Measurements from ENCODE around the gene KRTDAP.

The KRTDAP gene, protein sequence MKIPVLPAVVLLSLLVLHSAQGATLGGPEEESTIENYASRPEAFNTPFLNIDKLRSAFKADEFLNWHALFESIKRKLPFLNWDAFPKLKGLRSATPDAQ

DNA sequence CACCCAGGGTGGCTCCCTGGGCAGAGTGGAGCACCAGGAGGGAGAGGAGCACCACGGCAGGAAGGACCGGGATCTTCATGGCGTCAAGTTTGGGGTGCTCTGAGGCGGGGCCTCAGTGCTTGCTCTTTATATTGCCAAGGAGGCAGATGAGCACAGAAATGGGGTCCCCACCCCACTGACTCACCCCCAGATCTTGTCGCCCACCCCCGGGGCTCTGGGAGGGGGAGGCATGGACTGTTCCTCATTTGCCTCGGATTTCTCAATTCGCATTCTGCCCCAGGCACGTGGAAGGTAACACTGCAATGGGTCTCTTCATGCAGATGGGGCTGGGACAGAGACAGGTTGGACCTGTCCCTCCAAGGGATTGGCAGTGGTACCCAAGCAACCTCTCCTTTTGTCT is at the start of gene KRTDAP:
Gene KRTDAP (minus strand): TSS at position 101 of the 400 bp plus-strand sequence. CDS start 22 bp downstream, at position 79.
- DNase-seq (ENCODE audit: low read depth): no peak

DNA sequence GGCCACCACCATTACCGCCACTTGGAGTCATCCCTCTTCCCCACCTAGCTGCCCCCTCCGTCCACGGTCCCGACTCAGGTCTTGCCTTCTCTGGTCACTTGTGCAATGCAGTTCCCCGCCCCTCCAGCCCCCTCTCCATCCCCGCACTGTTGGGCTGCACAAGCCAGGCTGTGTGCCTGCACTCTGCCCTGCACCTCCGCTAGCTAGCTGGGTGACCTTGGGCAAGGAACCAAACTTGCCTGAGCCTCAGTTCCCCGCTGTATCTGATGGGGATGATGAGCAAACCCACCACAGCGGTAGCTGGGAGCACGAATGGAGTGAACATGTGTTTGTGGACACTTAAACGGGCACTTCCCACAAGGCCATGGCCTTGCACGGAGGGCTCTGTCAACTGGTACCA is 49.6 kb upstream of the KRTDAP start:
- DNase-seq (ENCODE audit: low read depth): no peak

DNA sequence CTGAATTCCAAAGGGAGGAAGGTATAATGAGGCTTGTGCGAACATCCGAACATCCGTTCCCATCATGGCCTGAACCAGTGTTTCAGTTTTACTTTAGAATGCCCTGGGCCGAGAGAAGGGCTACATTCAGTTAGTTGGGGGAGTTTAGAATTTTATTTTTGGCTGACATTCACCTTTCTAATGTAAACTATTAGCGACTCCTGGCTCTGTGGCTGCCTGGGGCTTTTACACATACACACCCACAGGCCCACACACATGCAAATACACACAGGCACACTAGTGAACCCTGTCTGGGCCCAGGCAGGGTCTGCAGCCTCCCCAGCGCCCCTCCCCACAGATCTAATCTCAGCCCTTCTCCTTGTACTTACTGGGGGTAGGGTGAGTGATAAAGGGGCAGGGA is 49.0 kb upstream of the KRTDAP start:
- DNase-seq (ENCODE audit: low read depth): no peak

DNA sequence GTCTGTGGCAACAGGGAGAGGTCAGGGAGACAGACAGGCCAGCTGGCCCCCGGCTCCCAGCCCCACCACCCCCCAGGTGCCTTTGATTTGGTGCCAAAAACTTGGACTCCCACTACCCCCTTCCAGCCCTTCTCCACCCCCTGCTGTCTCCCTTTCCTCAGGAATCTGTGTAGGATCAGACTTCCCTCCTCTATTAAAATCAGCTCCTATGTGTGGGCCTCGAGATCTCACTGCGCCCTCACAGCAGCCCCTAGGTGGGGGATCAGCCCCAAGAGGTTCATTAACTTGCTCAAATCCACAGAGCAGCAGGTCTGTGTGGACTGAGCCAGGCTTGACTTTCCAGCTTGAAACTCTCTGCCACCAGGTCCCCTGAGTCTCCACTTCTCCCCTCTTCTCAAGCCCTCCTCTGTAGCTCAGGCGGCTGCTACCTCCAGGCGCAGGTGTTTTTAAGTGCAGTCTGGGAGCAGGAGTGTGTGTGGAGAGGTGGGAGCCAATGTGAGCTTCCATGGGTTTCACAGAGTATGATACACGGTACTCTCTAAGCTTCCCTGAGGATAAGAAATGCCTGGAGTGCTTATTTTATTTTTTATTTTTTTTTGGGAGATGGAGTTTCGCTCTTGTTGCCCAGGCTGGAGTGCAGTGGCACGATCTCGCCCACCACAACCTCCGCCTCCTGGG is 44.7 kb upstream of the KRTDAP start:
- no peak for DNase-seq (ENCODE audit: low read depth)

DNA sequence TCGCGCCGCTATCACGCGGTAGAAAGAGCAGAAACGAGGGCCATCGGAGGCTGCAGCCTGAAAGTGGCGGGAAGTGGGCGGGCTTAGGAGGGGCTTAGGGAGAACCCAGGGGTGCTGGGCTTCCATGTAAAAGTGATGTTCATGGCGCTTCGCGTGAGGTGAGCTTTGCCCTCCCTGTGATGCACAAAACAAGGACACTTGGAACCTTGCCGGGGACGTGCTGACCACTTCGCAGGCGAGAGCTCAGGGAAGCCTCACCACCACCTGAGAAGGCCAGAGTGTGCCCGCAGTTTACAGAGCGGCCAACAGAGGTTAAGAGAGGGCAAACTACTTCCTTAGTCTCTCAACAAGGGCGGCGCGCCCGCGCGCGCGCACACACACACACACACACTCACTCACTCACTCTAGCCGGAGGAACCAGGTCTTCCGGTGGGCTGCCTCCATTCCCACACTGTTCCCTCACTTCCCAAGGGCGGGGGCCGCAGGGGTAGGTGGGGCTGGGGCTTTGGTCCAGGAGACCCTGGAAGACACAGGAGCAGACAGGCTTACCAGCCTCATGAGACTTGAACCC is 43.6 kb upstream of the KRTDAP start:
- peak; percentile 30 for DNase-seq (ENCODE audit: low read depth)

DNA sequence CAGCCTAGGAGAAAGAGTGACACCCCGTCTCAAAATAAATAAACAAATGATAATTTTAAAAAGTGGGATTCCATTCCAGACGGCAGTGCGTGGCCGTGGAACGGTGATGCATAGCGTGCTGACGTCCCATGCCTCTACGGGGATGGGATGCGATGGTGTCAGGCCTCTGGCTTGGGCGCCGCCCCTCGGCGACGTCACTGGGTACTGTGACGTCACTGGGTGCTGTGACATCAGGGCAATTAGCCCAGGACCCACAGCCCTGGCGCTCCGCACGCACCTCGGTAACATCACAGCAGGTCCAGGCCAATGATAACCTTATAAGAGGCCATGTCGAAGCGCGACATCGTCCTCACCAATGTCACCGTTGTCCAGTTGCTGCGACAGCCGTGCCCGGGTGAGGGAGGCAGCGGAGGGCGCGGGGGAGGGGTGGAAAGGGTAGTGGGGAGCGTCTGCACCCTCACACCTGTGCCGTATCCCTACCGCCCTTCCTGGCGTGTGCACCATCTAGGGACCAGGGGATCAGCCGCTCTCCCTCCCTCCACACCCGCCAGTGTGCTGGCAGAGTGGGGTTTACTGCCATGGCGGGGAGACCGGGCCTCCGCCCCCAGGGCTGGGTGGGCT is 43.0 kb upstream of the KRTDAP start, which contains the start of gene GAPDHS:
Gene GAPDHS (plus strand): TSS at position 256 of the 621 bp plus-strand sequence. CDS start 72 bp downstream, at position 328.
- DNase-seq (ENCODE audit: low read depth): no peak

DNA sequence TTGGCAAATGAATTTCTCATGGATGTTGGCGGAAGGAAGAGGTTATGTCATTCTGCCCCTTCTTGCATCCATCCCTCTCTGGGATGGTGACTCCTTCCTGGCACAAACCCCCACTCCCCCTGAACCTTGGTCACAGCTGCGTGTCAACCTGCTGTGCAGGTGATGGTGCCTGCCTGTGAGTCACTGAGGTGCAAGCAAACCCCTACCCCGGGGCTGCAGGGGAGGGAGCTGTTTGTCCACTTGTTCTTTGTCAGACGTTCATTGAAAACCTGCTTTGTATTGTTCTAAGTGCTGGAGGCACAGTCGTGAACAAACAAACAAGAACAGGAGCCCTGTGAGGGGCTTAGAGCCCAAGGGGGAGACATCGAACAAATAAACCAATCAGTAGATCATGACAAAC is 41.0 kb upstream of the KRTDAP start:
- no peak for DNase-seq (ENCODE audit: low read depth)

DNA sequence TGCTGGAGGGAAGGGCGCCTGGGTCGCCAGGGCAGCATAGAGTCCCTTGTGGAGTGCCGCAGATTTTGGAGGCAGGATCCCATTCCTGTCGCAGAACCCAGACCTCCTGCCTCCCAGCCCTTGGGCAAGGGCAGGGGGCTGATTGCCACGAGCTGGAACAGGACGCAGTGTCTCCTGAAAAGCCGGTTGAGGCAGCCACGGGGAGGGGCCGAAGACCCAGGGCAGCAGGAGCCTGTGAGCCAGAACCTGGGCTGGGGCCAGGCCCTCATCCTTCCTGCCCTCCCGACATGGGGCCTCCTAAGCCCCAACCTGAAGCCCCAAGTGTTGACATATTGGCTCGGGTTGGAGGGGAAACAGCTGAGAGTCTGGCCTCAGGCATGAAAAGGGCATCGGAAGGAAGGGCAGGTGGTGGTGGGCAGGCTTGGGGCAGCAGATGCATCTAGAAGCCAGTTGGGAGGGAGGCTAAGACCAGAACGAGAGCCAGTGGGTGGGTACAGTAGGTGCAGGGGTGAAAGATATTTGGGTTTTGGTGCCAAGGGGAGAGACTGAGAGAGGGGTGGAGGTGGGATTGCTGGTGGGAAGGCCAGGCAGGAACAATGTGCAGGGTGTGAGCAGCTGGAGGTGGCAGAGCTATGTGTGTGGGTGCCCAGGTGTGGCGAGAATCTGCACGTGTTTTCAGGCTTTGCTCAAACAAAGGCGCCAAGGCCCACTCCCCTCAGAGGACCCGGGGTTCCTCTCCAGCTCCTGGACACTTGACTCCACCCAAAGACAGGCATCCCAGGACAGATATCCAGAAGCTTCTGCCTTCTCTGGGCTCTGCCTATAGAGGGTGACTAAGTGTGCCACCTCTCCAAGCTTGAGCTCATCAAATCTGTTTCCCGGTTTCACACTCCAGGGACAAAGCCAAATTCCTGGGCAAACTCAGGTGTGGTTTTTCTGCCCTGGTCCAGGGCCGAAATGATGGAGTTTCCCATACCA is 39.3 kb upstream of the KRTDAP start:
- no peak for DNase-seq (ENCODE audit: low read depth)

DNA sequence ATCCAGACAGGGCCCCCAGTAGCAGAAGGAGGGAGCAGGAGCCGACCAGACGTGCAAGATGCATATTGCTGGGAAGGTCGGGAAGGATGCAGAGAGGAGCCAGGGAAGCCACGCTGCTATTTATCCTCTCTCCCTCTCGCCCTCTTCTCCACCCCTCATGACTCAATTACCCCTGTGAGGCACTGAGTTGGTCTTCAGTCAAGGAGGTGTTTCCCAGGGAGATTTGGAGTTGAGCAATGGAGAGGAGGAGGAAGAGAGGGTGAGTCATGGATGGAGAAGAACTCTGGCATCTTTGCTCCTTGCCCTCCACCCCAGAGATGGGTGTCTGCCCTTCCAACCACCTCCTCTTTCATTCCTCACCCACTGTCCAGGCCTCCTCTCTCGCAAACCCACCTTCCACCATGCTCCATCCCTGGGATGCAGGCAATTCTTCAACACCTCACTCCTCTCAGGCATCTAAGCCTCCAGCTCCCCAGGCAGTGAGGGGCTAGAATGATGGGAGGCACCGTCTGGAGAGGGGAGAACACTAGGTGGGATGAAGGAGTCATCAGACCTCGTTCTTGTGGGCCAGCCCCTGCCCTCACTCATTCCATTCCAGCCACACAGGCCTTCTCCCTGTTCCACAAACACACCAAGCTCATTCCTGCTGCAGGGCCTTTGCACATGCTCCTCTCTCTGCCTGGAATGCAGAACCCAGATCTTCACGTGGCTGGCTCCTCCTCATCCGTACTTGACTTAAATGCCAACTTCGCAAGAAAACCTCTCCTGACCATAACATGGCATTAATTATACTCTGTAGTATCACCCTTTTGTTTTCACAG is 38.2 kb upstream of the KRTDAP start, which contains the start of gene SBSN:
Gene SBSN (minus strand): TSS at position 94 of the 821 bp plus-strand sequence. CDS start 30 bp downstream, at position 64.
- peak; percentile 55 for DNase-seq (ENCODE audit: low read depth)

DNA sequence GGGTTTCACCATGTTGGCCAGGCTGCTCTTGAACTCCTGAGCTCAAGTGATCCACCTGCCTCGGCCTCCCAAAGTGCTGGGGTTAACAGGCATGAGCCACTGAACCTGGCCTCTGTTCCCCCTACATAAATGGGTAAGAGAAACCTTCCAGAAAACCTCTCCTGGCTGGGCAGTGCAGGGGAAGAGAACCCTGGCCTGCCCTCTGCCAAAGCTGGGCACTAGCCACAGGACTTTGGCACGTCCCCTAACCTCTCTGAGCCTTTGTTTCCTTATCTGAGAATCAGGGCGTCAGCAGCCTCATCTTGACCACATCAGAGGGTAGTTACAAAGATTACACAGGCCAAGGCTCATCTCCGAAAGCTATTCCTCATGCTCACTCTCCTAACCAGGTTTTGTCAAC is 35.6 kb upstream of the KRTDAP start:
- no peak for DNase-seq (ENCODE audit: low read depth)

DNA sequence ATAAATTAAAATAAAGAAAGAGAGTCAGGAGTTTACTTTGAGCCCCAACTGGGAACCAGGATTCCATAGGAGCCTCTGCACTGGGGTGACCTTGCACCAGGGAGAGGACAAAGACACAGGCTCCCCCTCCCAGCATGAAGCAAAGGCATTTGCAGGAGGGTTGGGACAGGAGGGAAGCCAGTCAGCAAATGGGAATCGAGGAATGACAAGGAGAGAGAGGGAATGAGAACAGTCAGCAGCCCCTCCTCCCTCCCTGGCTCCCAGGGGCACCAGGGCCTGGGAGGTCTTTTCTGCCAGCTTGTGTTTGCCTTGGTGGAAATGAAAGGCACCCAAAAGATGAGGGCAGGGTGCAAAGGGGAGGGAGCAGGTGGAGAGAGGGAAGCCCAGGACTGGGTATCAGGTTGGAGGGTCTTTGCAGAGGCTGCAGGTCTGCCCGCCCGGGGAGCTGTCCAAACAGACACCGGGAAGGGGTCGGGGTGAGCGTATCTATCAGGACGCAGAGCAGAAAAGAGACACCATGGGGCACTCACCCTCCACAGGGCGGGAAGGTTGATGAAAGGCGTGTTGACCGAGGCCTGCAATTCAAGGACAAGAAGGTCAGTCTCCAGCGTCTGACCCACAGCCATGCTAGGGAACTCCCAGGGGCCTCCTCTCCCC is 34.0 kb upstream of the KRTDAP start:
- no peak for DNase-seq (ENCODE audit: low read depth)

DNA sequence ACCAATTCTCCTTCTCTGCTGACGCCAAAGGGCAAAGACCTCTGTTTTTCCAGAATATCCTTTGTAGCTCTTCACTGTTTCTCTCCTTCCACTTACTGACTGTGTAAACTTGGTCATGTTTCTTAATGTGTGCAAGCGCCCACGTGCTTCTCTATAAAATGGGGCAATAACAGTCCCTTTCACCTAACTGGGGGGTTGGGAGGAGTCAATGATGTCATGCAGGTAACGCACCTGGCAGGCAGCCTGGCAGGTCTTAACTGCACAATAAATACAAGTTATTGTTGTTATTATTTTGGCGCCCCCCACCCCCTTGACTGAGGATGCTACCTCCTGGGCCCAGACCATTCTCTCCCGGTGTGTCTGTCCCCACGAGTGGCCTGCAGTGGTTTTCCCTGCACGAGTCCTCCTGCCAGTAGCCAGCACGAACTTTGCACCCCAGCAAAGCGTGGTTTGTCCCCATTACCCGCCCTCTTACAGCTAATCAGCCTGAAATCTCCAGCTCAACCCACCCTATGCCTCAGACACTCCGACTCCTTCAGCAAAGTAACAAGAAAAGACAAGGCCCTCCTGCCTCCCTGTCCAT is 32.6 kb upstream of the KRTDAP start:
- DNase-seq (ENCODE audit: low read depth): no peak

DNA sequence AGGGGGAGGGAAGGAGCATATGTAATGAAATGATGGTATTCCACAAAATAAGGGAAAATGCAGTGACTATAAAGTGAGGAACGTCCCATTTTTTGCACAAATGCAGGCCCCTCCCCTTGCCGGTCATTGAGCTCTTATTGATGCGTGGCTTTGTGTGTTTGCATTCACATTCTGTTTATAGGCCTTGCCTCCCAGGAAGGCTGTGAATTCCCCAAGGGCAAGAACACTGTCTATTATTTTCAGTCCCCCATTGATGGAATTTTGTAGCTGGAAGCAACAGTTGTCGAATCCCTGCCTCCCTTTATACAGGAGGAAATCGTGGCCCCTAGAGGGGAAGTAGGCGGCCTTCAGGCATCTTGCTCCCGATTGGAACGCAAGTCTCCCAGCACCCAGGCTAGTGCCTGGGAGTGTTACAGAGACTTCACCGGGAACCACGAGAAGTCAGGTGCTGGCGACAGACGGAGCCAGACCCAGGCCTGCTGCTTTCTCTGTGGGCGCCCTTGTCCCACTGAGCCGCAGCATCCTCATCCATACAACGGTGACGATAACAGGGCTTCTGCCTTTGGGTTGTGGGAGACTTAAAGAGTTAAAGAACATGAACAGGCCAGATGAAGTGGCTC is 31.0 kb upstream of the KRTDAP start:
- DNase-seq (ENCODE audit: low read depth): no peak

DNA sequence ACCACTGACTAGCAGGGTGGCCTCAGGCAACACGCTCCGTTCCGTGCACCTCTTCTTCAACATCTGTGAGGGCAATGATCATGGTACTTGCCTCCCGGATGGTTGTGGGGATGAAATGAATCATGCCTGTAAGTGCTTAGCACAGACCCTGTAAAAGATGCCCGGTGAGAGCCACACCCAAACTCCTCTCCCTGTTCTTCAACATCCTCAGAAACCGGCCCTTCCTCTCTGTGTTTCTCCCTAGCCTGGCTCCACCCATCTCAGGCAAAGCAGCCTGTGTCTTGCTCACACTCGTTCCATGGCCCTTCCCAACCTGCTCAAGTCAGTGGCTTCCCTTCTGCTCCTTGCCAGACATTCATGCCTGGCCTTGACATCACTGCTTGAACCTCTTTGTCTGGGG is 29.0 kb upstream of the KRTDAP start:
- DNase-seq (ENCODE audit: low read depth): no peak

DNA sequence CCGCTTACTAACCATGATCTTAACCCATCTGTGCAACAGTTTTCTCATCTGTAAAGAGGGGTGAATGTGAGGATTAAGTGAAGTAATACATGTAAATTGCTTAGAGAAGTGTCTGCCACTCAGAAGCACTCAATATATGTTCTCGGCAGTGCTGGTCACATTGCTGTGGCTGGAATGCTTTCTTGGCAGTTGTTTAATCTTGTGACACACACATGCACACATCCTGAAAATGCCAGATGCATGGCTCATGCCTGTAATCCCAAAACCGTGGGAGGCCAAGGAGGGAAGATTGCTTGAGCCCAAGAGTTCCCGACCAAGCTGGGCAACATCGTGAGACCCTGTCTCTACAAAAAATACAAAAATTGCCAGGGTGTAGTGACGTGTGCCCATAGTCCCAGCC is 28.0 kb upstream of the KRTDAP start:
- DNase-seq (ENCODE audit: low read depth): peak; percentile 93

DNA sequence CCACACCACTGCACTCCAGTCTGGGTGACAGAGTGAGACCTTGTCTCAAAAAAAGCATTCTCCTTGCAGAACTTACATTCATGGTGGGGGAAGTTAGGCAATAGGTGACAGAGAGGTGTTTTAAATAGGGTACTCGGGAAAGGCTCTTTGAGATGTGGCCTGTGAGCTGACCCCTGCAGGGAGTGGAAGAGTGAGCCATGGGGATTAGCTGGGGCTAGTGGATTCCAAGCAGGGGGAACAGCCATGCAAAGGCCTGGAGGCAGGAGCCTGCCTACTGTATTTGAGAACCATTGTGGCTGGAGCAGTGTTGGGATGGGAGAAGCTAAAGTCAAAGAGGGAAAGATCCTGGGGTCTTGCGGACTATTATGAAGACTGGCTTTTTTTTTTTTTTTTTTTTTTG is 27.1 kb upstream of the KRTDAP start:
- no peak for DNase-seq (ENCODE audit: low read depth)

DNA sequence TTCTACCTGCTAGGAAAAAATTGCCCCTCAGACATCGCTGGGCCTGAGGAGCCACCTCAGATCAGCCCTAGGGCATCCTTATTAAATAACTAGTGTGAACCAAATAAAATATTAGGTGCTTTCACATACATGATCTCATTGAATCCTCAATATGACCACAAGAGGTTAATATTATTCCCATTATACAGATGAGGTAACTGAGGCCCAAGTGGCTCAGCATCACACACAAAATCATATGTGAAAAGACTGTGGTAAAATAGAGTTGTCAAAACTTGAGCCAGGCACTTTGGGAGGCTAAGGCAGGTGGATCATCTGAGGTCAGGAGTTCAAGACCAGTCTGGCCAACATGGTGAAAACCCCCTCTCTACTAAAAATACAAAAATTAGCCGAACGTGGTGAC is 26.0 kb upstream of the KRTDAP start:
- DNase-seq (ENCODE audit: low read depth): no peak

DNA sequence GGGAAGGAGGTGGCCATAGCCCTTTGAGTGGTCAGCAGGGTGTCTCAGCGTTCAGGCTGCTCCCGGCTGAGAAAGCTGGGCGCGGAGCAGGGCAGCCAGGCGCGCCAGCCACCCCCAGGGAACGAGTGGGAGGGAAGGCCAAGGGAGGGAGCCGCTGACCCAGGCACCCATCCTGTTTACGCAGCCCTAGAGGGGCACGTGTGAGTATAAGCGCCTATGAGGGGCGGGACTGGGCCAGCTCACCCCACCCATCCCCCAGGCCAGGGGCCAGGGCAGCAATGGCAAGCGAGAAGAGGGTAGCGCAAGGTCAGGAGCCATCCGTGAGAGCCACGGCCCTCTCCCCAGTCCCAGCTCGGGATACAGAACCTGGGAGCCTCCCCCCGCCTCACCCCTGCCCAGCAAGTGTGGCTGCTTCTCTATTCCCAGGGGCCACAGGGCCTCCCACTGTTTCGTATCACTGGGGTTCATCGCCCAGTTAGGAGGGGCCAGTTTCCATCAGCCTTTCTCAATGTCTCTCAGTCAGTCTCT is 24.1 kb upstream of the KRTDAP start:
- peak; percentile 13 for DNase-seq (ENCODE audit: low read depth)

DNA sequence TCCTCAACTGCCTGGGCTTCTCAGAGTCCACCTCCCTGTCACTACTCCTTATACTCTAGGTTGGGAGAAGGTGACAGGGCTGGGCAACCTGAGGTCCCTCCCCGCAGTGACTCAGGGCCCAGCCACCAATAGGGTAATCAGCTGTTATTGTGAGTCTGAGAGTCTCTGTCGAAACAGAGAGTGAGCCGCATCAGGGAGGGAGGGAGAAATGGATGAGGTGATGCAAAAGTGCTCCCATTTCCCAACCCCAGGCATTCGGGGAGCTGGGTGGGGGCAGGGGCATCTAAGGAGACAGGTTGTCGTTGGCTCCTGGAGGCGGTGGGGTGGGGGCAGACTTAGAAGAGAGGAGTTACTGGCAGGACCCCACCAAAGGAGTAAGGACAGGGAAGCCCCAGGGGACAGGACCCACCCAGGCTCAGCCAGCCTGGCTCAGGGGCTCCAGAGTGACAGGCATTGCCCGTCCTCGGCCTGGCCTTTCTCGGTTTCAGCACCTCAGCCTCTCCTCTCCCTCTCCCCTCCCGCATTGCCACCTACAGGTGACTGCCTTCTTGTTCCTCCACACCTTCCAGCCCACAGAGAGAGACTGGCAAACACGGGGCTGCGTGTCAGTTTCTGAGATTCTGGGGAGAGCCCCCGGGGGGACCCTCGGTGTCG is 23.5 kb upstream of the KRTDAP start, which contains the start of gene DMKN:
Gene DMKN (minus strand): TSS at position 22 of the 654 bp plus-strand sequence. CDS start 174 bp downstream, outside the sequence.
- DNase-seq (ENCODE audit: low read depth): peak; percentile 62
